DLD1 (cell line): ENCODE measurements around the gene TMCC1.
"Not testable (repeated sequence)": the region's sequence is repeated elsewhere in the genome, so short reads cannot be mapped to it uniquely, and the experiment has no call there.

Source experiments
- in situ Hi-C: cut with HindIII; loops from 2 replicates; pipeline ENCODE4 v1.10.0; 2017; ENCODE audit warnings: low sequenced_read_pairs

The TMCC1 gene

DNA sequence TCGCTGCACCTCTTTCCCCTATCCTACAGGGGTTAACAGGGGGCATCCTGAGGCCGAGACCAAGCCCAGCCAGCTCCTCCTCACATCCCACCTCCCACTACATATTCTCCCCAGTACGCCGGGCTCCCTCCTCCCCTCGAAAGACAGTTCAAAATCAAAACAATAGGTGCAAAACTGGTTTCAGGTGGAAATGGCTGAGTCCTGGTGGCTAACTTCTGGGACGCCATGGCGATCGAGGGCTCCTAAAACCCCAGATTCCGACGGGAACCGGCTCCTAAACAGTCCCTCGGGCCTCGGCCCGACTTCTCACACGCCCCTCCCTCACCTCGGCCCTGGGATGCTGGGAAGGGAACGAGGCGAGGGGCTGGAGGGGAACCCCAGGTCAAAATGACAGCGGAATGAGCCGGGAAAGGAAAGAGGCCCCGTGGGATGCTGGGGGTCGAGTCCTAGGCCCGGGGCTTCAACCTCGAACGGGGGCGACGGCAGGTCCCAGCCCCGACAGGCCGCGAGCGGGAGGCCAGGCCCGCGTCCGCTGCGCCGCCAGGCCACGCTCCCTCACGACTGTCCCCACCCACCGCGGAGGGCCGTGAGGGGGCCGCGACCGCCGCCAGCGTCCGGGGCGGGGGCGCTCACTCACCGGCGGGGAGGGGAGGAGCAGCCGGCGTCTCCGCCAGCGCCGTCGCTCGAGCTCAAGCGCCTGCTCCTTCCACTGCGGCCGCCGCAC lies 492 bp downstream of the TMCC1 start:
- in situ Hi-C loops = no loop called here

DNA sequence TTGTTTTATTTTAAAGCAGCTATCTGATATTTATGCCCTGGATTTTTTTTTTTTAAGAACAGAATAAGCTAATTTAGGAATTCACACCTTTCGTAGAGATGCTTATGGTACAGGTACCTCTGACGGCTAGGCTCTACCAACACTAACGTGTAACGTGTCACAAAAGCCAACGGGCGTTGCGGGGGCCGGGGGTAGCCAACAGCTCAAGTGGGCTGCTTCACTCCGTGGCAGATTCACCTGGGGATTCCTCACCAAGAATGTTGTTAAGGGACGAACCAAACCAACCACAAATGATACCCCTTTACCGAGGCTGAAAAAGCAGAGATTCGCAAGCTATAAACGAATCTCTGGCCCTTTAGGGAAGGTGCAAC lies 1.0 kb downstream of the TMCC1 start:
- in situ Hi-C loops = no loop called here

DNA sequence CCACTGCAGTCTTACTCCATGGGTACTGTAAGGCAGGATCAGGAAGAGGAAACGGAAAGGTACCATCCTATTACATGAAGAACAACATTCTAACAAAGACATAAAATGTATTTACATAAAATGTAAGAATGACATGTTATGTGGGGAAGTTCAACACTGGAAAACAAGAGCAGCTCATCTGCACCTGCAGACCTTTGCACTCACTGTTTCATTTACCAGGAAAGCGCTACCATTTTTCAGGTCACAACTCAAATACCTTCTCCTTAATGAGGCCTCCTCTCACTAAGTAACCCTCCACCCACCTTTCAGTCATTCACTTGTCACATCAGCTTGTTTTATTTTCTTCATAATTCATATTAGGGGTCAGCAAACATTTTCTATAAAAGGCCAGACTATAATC lies 2.6 kb downstream of the TMCC1 start:
- in situ Hi-C loops = no loop called here

DNA sequence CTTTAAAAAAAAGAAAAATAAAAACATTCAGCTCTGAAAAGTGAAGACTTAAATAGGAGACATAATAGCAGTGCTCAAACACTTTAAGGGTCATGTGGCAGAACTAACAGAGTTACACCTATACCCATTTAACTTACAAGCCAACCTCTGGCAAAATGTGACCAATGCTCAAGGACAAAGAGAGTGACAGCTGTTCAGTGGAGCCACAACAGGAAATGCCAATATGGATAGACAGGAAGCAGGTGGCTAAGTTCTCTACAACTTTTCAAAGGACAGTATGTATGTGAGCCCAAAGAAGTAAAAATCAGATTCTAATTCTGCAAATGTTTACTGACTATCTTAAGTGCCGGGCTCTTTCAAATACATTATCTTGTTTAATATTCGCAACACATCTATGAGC lies 3.4 kb downstream of the TMCC1 start:
- in situ Hi-C loops = no loop called here

DNA sequence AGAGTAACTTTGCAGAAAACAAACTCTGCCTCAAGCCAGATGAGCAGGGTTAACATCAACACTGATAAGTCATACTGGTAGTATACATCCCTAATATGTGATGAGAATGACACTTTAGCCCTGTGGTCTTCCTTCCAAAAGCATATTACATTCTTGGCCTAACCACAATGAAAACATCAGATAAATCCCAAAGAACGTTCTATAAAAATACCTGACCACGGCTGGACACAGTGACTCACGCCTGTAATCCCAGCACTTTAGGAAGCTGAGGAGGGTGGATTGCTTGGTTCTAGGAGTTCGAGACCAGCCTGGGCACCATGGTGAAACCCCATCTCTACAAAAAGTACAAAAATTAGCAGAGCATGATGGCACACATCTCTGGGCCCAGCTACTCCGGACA lies 4.7 kb downstream of the TMCC1 start:
- in situ Hi-C loops = no loop called here

DNA sequence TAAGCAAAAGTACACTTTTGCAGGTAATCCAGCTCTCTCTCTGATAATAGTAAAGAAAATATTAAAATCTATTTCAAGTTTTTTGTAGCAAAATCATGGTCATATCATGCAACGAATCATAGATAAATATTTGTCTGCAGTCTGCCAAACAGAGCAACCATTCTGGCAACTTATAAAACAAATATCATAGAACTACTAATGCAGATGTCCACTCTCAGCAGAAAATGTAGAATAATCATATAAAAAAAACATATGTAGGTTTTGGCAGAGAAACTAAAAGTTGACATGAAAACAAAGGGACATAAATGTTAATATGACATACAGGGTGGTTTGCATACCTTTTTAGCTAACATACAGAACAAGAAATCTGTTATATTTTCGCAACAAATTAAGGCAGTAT lies 12.2 kb downstream of the TMCC1 start:
- in situ Hi-C loops = no loop called here

DNA sequence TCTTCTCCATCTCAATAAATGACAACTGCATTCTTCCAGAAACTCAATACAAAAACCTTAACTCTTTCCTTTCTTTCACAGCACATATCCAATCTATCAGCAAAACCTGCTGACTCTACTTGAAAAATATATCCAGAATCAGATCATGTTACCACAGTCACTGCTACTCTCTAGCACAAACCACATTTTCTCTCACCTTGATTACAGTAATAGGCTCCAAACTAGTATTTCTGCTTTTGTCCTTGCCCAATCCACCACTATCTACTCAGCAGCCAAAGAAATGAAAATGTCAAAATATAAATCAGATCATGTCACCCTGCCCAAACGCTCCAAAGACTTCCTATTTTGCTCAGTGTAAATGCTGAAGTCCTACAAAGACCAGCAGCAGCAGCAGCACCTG lies 15.2 kb downstream of the TMCC1 start:
- in situ Hi-C loops = no loop called here

DNA sequence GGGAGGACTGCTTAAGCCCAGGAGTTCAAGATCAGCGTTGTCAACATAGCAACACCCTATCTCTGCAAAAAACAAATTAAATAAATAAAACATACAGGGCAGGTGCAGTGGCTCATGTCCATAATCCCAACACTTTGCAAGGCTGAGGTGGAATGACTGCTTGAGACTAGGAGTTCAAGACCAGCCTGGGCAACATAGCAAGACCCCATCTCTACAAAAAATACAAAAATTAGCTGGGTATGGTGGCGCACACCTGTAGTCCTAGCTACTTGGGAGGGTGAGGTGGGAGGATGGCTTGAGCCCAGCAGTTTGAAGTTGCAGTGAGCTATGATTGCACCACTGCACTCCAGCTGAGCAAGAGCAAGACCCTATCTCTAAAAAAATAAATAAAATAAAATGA lies 19.0 kb downstream of the TMCC1 start:
- in situ Hi-C loops = not testable (repeated sequence)

DNA sequence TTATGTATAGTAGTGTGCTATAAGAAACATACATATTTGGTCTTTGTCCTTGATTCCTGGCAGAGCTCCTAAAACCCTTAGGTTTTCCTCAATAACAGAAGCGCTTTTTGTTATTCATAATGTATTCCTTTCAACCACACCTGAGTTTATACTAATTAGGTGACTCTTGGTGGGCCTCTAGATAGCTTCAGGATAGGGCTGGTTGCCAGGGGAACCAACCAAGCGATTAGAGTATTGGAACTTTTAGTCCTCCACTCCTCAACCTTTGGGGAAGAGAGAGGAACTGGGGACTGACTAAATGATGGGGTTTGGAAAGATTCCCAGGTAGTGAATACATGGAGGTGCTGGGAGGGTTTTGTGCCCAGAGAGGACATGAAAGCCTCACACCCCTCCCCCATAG lies 24.6 kb downstream of the TMCC1 start:
- in situ Hi-C loops = no loop called here

DNA sequence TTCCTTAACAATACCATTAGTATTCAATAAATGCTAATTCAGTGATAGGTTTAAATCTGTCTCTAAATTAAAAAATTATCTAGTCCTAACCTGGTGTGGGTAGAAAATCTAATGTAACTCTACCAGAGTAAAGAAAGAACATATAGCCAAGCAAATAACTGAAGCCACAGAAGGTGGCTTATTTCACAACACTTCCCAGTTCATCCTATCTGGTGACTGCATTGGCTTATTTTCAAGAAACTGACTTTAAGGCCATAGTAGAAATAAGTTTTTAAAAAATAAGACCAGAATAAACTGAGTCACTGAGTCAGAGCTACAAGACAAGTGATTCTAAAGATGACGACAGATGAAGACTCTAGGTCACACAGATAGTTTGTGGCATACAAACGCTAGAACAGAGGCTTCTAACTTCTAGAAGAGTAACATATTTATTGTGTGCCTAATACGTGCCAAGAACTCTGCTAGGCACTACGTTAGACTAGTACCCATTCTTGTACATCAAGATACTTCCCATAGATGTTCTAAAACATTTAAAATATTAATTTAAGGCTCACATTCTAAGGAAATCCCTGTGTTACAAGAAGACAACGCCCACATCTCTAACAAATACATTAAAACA lies 25.9 kb downstream of the TMCC1 start:
- in situ Hi-C loops = no loop called here

DNA sequence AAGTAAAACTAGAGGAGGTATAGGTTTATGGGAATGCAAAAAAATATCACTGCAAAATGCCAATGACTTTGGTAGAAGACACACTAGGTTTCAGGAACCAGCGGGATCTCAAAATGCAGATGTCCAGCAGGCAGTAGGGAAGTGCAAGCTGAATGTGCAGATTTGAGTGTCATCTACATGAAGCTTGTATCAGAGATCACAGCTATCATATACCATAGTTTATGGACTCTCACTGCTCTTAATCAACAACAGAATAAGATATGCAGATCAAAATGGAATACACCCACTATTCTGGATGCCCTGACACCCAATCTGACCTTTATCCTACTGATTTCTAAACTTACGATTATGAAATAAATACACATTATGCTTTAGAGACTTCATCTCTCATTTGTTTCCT lies 27.7 kb downstream of the TMCC1 start:
- in situ Hi-C loops = no loop called here

DNA sequence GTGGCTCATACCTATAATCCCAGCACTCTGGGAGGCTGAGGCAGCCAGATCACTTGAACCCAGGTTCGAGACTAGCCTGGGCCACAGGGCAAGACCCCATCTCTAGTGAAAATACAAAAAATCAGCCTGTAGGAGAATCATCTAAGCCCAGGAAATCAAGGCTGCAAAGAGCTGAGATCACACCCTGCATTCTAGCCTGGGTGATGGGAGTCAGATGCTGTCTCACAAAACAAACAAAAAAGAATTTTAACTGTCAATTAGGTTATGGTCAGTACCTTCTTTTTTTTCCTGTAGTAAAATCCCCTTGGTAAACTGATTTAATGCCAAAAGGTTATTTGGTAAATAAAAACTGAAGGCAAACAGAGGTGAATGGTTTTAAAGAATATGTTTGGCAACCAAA lies 29.0 kb downstream of the TMCC1 start:
- in situ Hi-C loops = no loop called here

DNA sequence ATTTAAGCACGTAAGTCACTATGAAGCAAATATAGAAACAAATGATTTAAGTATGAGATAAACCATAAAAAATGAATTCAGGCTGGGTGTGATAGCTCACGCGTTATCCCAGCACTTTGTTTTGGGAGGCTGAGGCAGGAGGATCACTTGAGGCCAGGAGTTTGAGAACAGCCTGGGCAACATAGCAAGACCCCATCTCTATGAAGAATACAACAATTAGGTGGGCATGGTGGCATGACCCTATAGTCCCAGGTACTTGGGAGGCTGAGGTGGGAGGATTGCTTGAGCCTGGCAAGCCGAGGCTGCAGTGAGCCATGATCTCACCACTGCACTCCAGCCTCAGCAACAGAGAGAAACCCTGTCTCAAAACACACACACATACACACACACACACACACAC lies 34.2 kb downstream of the TMCC1 start:
- in situ Hi-C loops = no loop called here

DNA sequence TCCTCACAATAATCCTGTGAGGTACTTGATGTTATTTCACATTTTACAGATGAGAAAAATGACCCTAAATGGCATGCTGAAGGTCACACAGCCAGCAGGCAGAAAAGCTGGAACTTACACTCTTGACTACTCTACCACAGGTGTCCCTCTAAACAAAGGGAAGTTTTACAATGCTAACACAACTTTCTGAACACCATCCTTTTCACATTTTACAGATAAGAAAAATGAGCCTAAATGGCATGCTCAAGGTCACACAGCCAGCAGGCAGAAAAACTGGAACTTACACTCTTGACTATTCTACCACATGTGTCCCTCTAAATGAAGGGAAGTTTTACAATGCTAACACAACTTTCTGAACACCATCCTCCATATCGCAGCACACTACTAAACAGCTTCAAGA lies 35.6 kb downstream of the TMCC1 start:
- in situ Hi-C loops = no loop called here

DNA sequence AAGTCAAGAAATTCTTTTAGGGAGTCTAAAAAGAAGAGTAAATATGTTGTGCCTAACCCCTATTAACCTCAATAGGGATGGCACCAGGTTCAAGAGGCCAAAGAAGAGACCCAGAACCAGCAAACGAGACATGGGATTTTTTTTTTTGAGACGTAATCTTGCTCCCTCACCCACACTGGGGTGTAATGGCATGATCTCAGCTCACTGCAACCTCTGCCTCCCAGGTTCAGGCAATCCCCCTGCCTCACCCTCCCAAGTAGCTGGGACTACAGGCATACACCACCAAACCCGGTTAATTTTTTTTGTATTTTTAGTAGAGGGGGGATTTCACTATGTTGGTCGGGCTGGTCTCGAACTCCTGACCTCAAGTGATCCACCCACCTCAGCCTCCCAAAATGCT lies 36.7 kb downstream of the TMCC1 start:
- in situ Hi-C loops = not testable (repeated sequence)

DNA sequence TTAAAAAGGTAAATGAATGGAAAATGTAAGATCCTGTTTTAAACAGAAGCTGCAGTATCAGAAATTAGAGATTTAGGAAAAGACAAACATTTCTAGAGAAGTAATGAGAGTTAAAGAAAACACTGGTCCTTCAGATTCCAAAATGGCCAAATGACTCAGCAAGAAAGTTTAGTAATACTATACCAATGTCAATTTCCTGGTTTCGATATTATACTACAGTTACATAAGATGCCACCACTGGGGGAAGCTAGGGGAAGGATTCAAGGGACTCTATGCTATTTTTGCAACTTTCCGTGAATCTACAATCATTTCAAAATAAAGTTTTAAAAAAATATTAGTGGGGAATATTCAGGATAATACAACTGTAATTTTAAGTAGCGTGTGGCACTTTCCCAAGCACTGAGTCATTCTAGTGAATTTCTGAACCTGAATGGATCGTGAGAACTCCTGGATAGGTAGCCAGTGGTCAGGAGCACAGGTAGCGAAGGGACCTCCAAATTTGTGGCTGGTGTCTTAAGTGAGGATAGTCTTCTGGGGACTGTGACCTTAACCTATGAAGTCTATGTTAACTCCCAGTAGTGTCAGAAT lies 37.6 kb downstream of the TMCC1 start:
- in situ Hi-C loops = no loop called here

DNA sequence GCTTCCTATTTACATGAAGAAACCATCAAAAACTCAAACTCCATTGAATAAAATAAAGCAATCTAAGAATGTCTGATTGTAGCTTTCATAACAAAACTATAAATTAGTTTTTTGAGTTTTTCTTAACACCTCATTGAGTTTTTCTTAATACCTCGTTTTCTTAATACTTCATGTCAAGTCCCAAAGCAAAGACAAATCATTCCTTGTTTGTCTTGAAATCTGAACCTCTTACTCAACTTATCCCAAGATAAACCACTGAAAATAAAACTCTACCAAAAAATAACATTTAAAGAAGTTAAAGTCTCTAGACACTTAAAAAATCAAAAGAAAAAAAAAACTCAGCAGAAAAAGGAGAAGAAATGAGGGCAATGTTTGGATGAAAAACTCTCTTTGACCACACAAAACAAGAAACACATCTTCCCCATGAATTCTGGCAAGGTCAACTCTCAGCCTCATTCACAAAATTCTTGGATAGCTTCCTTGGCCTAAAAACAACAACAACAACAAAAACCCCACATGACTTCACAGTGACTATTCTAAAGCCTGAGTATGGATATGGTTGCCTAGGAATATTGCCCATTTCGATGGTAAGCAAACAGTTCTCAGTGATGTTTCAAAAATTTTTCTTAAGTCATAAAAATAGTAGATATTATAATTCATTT lies 38.2 kb downstream of the TMCC1 start:
- in situ Hi-C loops = no loop called here

DNA sequence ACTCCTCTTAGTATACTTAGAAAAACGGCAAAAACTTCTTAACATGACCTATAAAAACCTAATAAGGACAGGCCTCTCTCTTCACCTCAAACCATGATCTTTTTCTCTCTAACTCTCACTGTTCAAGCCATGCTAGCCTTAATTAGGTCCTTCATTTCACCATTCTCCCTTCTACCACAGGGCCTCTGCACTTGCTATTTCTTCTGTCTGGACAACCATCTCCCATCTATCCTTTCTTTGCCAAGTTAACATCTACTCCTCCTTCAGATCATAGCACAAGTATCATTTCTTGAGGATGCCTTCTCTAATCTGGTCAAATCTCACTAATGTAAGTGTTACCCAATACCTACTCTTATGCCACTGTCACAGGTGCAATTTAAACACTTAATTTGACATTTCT lies 39.1 kb downstream of the TMCC1 start:
- in situ Hi-C loops = no loop called here

DNA sequence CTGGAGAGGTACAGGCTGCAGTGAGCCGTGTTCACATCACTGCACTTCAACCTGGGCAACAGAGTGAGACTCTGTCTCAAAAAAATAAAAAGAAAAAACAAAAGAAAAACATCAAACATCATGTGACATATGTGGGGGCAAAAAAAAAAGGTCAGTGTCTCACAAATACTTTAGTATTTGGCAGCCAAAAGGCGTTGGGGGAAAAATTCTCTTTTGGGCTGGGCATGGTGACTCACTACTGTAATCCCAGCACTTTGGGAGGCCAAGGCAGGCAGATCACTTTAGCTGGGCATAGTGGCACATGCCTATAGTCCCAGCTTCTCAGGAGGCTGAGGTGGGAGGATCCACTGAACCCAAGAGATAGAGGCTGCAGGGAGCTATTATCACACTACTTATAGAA lies 47.6 kb downstream of the TMCC1 start:
- in situ Hi-C loops = no loop called here

DNA sequence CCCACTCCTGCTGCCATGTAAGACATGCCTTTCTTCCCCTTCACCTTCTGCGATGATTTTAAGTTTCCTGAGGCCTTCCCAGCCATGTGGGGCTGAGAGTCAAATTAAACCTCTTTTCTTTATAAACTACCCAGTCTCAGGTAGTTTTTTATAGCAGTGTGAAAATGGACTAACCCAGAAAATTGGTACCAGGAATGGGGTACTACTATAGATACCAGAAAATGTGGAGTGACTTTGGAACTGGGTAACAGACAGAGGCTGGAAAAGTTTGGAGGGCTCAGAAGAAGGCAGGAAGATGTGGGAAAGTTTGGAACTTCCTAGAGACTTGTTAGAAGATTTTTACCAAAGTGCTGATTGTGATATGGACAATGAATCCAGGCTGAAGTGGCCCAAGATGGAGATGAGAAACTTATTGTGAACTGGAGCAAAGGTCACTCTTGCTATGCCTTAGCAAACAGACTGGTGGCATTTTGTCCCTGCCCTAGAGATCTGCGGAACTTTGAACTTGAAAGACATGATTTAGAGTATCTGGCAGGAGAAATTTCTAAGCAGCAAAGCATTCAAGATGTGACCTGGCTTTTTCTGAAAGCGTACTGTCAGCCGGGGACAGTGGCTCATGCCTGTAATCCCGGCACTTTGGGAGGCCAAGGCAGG lies 52.7 kb downstream of the TMCC1 start:
- in situ Hi-C loops = no loop called here

DNA sequence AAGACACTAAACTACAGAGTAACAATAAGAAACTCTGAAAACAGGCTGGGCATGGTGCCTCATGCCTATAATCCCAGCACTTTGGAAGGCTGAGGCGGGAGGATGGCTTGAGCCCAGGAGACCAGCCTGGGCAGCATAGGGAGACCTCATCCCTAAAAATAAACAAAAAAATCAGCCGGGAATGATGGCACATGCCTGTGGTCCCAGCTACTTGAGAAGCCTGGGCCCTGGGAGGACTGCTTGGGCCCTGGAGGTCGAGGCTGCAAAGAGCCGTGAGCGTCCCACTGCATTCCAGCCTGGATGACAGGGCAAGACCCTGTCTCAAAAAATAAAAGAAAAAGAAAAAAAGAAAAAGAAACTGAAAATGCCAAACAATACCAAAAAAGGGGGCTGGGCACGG lies 55.4 kb downstream of the TMCC1 start:
- in situ Hi-C loops = no loop called here
